Measurements from ENCODE around the gene ZNF117. TPM values are rescaled to one million over a fixed set of nuclear protein-coding genes. Genes with fewer than 3 reads are reported as not detected.
"Not testable (repeated sequence)": the region's sequence is repeated elsewhere in the genome, so short reads cannot be mapped to it uniquely, and the experiment has no call there.

ZNF117 gene
- total and polyA plus RNA-seq, 2 of the 4 experiments (the other 2 are of a cell fraction) = 2.9 to 4.0 TPM

DNA sequence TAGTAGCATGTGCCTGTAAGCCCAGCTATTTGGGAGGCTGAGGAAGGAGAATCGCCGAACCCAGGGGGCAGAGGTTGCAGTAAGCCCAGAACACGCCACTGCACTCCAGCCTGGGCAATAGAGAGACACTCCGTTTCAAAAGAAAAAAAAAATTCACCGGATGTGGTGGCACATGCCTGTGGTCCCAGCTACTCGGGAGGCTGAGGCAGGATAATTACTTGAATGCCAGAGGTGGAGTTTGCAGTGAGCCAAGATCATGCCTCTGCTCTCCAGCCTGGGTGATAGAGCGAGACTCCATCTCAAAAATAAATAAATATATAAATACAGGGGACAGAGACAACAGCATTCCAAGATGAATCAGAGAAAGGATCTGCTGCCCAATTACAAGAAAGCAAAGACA is 19.0 kb upstream of the ZNF117 start:
- DNase-seq; dilution Hi-C loops (cut with HindIII; ENCODE audit: low sequenced_read_pairs, unreplicated experiment); POLR2A ChIA-PET (ENCODE audit: unreplicated experiment); H3K4me3 ChIP-seq (ENCODE audit: insufficient read depth, low read depth, low read length); H3K18ac ChIP-seq (ENCODE audit: low read depth, low read length); H2BK20ac ChIP-seq (ENCODE audit: low read depth, low read length); H2BK15ac ChIP-seq (ENCODE audit: low read depth, low read length); H3K56ac ChIP-seq (ENCODE audit: extremely low read depth, insufficient read depth, low read length); H2AK9ac ChIP-seq (replicated peaks; ENCODE audit: low read depth, low read length, poor library complexity); H3K23ac ChIP-seq (ENCODE audit: low read depth, low read length); H3K4me2 ChIP-seq (ENCODE audit: low read depth, low read length); H4K20me1 ChIP-seq (ENCODE audit: insufficient read depth, low read length); H2AFZ ChIP-seq (replicated peaks; ENCODE audit: low read length, poor library complexity); H3K27me3 ChIP-seq (ENCODE audit: control insufficient read depth, insufficient read depth, low read length); ATAC-seq (ENCODE audit: low read depth); H4K5ac ChIP-seq (ENCODE audit: low read depth, low read length); H3K9me1 ChIP-seq (ENCODE audit: insufficient read depth, low read length); H3K27ac ChIP-seq (ENCODE audit: insufficient read depth, low read length); H2BK120ac ChIP-seq (ENCODE audit: low read depth, low read length); H4K91ac ChIP-seq (ENCODE audit: insufficient read depth, low read depth, low read length); H2BK5ac ChIP-seq (ENCODE audit: low read depth, low read length, poor library complexity, severe bottlenecking); H2AK5ac ChIP-seq (ENCODE audit: low read depth, low read length); H3K36me3 ChIP-seq (ENCODE audit: control insufficient read depth, insufficient read depth, low read length); intact Hi-C loops (cut with micrococcal nuclease); H3K9me3 ChIP-seq (ENCODE audit: control insufficient read depth, insufficient read depth, low read length); H3K14ac ChIP-seq (replicated peaks; ENCODE audit: low read depth, low read length); BruUV-seq (replicated peaks); in situ Hi-C loops (cut with MboI; ENCODE audit: low sequenced_read_pairs); H3K4me1 ChIP-seq (ENCODE audit: control insufficient read depth, insufficient read depth, low read length); H3K4ac ChIP-seq (ENCODE audit: low read depth, low read length); CTCF ChIA-PET; H3K79me1 ChIP-seq (ENCODE audit: low read depth in 1 of 2, low read length in 2 of 2); H3K9ac ChIP-seq (ENCODE audit: low read depth, low read length); H4K8ac ChIP-seq (ENCODE audit: low read depth in 2 of 2, low read length in 2 of 2): not testable (repeated sequence)
- WGBS, 2 experiments (ENCODE audit: extremely low coverage in 2 of 2, insufficient read length in 1 of 2) = no CpG with 5 or more reads among the region's 7 CpGs

All from IMR-90 (cell line).